HepG2 (cell line): ENCODE data around the gene MPC2. TPM values are rescaled to one million over a fixed set of nuclear protein-coding genes. Genes with fewer than 3 reads are reported as not detected.

Experiments used
- ARID3A ChIP-seq: IDR thresholded peaks from 2 replicates; pipeline ENCODE4 v1.6.1; 2012; ENCODE audit warnings: low read depth, low read length, improper control_type of control experiment
- ATRX ChIP-seq: sonication (generic); formaldehyde crosslinking; IDR thresholded peaks from 2 replicates; pipeline ENCODE4 v1.4.0; 2020; ENCODE audit warnings: missing genetic modification reagents, borderline replicate concordance
- CENPX ChIP-seq: sonication (generic); formaldehyde crosslinking; IDR thresholded peaks from 2 replicates; pipeline ENCODE4 v1.9.0; 2021; ENCODE audit warnings: mild to moderate bottlenecking, missing genetic modification reagents, moderate library complexity
- CREB1 ChIP-seq, 2 experiments: fragments of 450-650 bp in 1 of 2; IDR thresholded peaks; 2 replicates each; pipeline ENCODE4 v1.6.1; 2016 to 2017; ENCODE audit warnings: control low read depth in 1 of 2, mild to moderate bottlenecking in 1 of 2, missing compliant biosample characterization in 1 of 2, missing genetic modification characterization in 1 of 2
- FOXC1 ChIP-seq: sonication (generic); formaldehyde crosslinking; IDR thresholded peaks from 2 replicates; pipeline ENCODE4 v1.8.0; 2022; ENCODE audit warnings: mild to moderate bottlenecking, missing genetic modification reagents, borderline replicate concordance
- KAT2B ChIP-seq: fragments of 150-350 bp; IDR thresholded peaks from 2 replicates; pipeline ENCODE4 v1.6.1; 2014; ENCODE audit warnings: low read depth, low read length, borderline replicate concordance
- KLF6 ChIP-seq: IDR thresholded peaks from 2 replicates; pipeline ENCODE4 v1.8.0; 2016; ENCODE audit warnings: missing biosample characterization, missing genetic modification reagents
- MBD4 ChIP-seq: IDR thresholded peaks from 2 replicates; pipeline ENCODE4 v1.6.1; 2012; ENCODE audit warnings: low read length, inconsistent platforms, borderline replicate concordance
- MXD3 ChIP-seq: IDR thresholded peaks from 2 replicates; pipeline ENCODE4 v1.6.1; 2016; ENCODE audit warnings: mild to moderate bottlenecking, missing biosample characterization, missing genetic modification reagents
- NKX3-1 ChIP-seq: sonication (generic); formaldehyde crosslinking; IDR thresholded peaks from 2 replicates; pipeline ENCODE4 v1.5.0; 2020; ENCODE audit warnings: missing genetic modification reagents
- SP4 ChIP-seq: sonication (generic); formaldehyde crosslinking; IDR thresholded peaks from 2 replicates; pipeline ENCODE4 v1.8.1; 2023; ENCODE audit warnings: mild to moderate bottlenecking, missing genetic modification reagents
- ZBTB7B ChIP-seq: sonication (generic); formaldehyde crosslinking; IDR thresholded peaks from 2 replicates; pipeline ENCODE4 v1.4.0; 2020; ENCODE audit warnings: missing genetic modification reagents
- ZNF225 ChIP-seq: sonication (generic); formaldehyde crosslinking; IDR thresholded peaks from 2 replicates; pipeline ENCODE4 v1.4.0; 2020; ENCODE audit warnings: mild to moderate bottlenecking, missing genetic modification reagents
- ZNF33A ChIP-seq: sonication (generic); formaldehyde crosslinking; IDR thresholded peaks from 2 replicates; pipeline ENCODE4 v1.5.1; 2020; ENCODE audit warnings: missing genetic modification reagents, mild to moderate bottlenecking, moderate library complexity, borderline replicate concordance
- ZNF607 ChIP-seq: sonication (generic); formaldehyde crosslinking; IDR thresholded peaks from 2 replicates; pipeline ENCODE4 v1.5.1; 2020; ENCODE audit warnings: missing genetic modification reagents, mild to moderate bottlenecking, borderline replicate concordance
- ZNF746 ChIP-seq: sonication (generic); formaldehyde crosslinking; IDR thresholded peaks from 2 replicates; pipeline ENCODE4 v1.8.0; 2022; ENCODE audit warnings: mild to moderate bottlenecking, missing genetic modification reagents
- polyA plus RNA-seq, 8 experiments: library from polyadenylated mRNA; depleted of rRNA in 3 of 8; stranded (reverse) in 7 of 8; unstranded in 1 of 8; fragments of >200 nt; fragmentation: Illumina TruSeq in 4 of 8; extraction: Trizol in 4 of 8; gene quantifications; 2 replicates each; pipeline versions ENCODE4 v1.2.1 to v1.2.3, GENCODE V29; 2011 to 2016; ENCODE audit warnings: low read depth in 4 of 8, missing spikeins in 1 of 8, mixed read lengths in 1 of 8; ENCODE audit not compliant: insufficient read depth in 1 of 8
- total RNA-seq, 5 experiments: library from RNA; depleted of rRNA; stranded (reverse); fragments of >200 nt; fragmentation: Illumina TruSeq; extraction: Trizol; gene quantifications; 2 replicates each; pipeline ENCODE4 v1.2.3, GENCODE V29; 2016; ENCODE audit warnings: low read depth in 1 of 5
- TF ChIP-seq, protein P1 (sequence below): IDR thresholded peaks from 2 replicates; pipeline ENCODE4 v1.6.1; 2012; ENCODE audit warnings: inconsistent platforms
- TF ChIP-seq, protein P2 (sequence below): sonication (generic); formaldehyde crosslinking; IDR thresholded peaks from 2 replicates; pipeline ENCODE4 v1.4.0; 2020; ENCODE audit warnings: missing genetic modification reagents, mild to moderate bottlenecking, borderline replicate concordance
- TF ChIP-seq, protein P3 (sequence below): sonication (generic); formaldehyde crosslinking; IDR thresholded peaks from 2 replicates; pipeline ENCODE4 v1.8.0; 2022; ENCODE audit warnings: mild to moderate bottlenecking, missing genetic modification reagents
- TF ChIP-seq, protein P4 (sequence below): sonication (generic); formaldehyde crosslinking; IDR thresholded peaks from 2 replicates; pipeline ENCODE4 v1.5.1; 2020; ENCODE audit warnings: missing genetic modification reagents, mild to moderate bottlenecking, borderline replicate concordance

The MPC2 gene
- total and polyA plus RNA-seq, 2 of the 13 experiments (the other 11 are each of a cell fraction or from before 2014, with no cell fraction given): 38.8 to 136 TPM

DNA sequence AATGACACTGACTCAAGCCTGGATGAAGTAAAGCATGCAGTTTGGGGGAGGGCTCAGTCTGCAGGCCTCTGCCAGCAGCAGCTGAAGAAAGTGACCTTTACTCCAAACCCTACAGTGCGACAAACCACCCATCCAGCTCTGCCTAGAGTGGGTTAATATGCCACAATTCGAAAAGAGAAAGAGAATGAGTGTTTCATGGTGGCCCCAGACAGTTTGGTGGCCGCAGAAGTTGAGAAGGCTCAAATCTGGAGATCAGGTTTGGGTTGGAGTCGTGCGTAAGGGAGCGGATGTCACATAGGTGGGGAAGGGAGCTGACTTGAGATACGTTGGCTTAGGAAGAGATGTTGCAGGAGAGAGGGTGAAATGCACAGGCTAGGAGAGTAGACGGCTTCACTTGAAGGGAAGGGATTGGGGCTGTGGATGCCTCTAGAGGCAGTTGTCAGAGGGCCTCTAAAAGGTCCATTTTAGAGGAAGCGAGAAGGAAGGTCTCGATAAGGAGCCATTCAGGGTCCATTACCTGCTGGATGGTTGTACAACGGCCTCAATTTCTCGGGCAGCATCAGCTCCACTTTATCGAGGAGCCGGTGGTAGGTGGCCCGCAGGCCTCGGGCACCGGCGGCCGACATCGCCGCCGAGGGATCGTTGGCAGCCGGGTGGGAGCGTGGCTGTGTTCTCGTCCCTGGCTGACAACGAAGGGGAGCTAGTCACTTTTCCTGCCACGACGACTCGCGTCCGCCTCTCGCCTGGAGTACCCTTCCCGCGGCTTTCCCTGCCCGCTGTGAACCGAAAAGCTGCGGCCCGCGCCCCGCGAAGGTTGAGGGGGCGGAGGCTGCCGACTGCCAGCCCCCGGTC, 1.4 kb downstream of the MPC2 start (continued):
- peak; percentile 20; the same call in 1 of the 2 replicates for TF ChIP-seq MXD3 (CRISPR knock-in tag)
- TF ChIP-seq, protein P1, sequence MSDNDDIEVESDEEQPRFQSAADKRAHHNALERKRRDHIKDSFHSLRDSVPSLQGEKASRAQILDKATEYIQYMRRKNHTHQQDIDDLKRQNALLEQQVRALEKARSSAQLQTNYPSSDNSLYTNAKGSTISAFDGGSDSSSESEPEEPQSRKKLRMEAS: peak; percentile 47
- no peak for TF ChIP-seq CREB1 (IDR thresholded peaks at IDR 0.05)
- no peak for TF ChIP-seq CREB1 (CRISPR knock-in tag; IDR thresholded peaks at IDR 0.05)
- TF ChIP-seq, protein P2, sequence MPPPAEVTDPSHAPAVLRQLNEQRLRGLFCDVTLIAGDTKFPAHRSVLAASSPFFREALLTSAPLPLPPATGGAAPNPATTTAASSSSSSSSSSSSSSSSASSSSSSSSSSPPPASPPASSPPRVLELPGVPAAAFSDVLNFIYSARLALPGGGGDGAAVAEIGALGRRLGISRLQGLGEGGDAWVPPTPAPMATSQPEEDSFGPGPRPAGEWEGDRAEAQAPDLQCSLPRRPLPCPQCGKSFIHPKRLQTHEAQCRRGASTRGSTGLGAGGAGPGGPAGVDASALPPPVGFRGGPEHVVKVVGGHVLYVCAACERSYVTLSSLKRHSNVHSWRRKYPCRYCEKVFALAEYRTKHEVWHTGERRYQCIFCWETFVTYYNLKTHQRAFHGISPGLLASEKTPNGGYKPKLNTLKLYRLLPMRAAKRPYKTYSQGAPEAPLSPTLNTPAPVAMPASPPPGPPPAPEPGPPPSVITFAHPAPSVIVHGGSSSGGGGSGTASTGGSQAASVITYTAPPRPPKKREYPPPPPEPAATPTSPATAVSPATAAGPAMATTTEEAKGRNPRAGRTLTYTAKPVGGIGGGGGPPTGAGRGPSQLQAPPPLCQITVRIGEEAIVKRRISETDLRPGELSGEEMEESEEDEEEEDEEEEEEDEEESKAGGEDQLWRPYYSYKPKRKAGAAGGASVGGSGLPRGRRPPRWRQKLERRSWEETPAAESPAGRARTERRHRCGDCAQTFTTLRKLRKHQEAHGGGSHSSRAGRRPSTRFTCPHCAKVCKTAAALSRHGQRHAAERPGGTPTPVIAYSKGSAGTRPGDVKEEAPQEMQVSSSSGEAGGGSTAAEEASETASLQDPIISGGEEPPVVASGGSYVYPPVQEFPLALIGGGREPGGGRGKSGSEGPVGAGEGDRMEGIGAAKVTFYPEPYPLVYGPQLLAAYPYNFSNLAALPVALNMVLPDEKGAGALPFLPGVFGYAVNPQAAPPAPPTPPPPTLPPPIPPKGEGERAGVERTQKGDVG: peak; percentile 70; the same call in 1 of the 2 replicates
- TF ChIP-seq ATRX (CRISPR knock-in tag): no peak
- no peak for TF ChIP-seq ZNF225 (CRISPR knock-in tag)
- peak; percentile 70; the same call in 1 of the 2 replicates for TF ChIP-seq ZNF746 (CRISPR knock-in tag)
- TF ChIP-seq ZNF33A (CRISPR knock-in tag): no peak; the same call in 1 of the 2 replicates
- TF ChIP-seq MBD4: no peak
- TF ChIP-seq NKX3-1 (CRISPR knock-in tag): 0 out of 2 replicates have a peak, but pooled peaks have one; percentile 15
- TF ChIP-seq SP4 (CRISPR knock-in tag): no peak
- TF ChIP-seq, protein P3, sequence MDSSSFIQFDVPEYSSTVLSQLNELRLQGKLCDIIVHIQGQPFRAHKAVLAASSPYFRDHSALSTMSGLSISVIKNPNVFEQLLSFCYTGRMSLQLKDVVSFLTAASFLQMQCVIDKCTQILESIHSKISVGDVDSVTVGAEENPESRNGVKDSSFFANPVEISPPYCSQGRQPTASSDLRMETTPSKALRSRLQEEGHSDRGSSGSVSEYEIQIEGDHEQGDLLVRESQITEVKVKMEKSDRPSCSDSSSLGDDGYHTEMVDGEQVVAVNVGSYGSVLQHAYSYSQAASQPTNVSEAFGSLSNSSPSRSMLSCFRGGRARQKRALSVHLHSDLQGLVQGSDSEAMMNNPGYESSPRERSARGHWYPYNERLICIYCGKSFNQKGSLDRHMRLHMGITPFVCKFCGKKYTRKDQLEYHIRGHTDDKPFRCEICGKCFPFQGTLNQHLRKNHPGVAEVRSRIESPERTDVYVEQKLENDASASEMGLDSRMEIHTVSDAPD (CRISPR knock-in tag): no peak
- peak; percentile 55; the same call in 1 of the 2 replicates for TF ChIP-seq KLF6 (CRISPR knock-in tag)
- TF ChIP-seq FOXC1 (CRISPR knock-in tag): 0 out of 2 replicates have a peak, but pooled peaks have one; percentile 23
- TF ChIP-seq ZBTB7B (CRISPR knock-in tag): no peak; the same call in 1 of the 2 replicates
- 0 out of 2 replicates have a peak, but pooled peaks have one; percentile 16 for TF ChIP-seq ARID3A
- peak; percentile 89; the same call in 1 of the 2 replicates for TF ChIP-seq ZNF607 (CRISPR knock-in tag)
- TF ChIP-seq, protein P4, sequence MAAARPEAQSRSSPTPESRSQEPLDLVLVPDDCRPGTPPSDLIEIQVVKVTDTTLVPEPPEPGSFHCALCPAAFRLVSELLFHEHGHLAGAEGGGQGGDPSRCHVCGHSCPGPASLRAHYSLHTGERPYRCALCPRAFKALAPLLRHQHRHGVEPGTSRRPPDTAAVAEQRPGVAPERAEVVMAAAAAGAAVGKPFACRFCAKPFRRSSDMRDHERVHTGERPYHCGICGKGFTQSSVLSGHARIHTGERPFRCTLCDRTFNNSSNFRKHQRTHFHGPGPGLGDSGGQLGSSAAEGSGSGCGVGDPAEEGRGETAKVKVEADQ (CRISPR knock-in tag): no peak
- no peak for TF ChIP-seq CENPX (CRISPR knock-in tag)
- TF ChIP-seq KAT2B: no peak
